Liver (tissue), 9 donors: ENCODE results near the gene FAM171A1. TPM values are rescaled to one million over a fixed set of nuclear protein-coding genes. Genes with fewer than 3 reads are reported as not detected.
"Not testable (repeated sequence)": the region's sequence is repeated elsewhere in the genome, so short reads cannot be mapped to it uniquely, and the experiment has no call there.

Source experiments
- DNase-seq: peaks from one replicate; pipeline ENCODE4 v3.0.0-alpha.2; 2017; ENCODE audit warnings: low spot score
- H3K27ac ChIP-seq, 2 donors: one replicate each; pipeline ENCODE4 v1.7.0; 2013; ENCODE audit warnings: inconsistent platforms in 2 of 2, low read length in 2 of 2, control low read depth in 1 of 2, low read depth in 1 of 2, mild to moderate bottlenecking in 1 of 2
- H3K27me3 ChIP-seq, 4 donors: one replicate each; pipeline versions ENCODE4 v1.6.1 to v1.7.0; 2013; ENCODE audit warnings: low read length in 3 of 4, inconsistent platforms in 1 of 4, mild to moderate bottlenecking in 1 of 4, moderate library complexity in 1 of 4; ENCODE audit not compliant: control insufficient read depth in 4 of 4, insufficient read depth in 4 of 4
- H3K36me3 ChIP-seq, 4 donors: one replicate each; pipeline versions ENCODE4 v1.6.1 to v1.7.0; 2013; ENCODE audit warnings: low read length in 3 of 4, mild to moderate bottlenecking in 3 of 4, low read depth in 1 of 4, moderate library complexity in 1 of 4; ENCODE audit not compliant: control insufficient read depth in 4 of 4, insufficient read depth in 3 of 4
- H3K4me1 ChIP-seq, 4 donors: one replicate each; pipeline versions ENCODE4 v1.6.1 to v1.7.0; 2013; ENCODE audit warnings: low read length in 3 of 4, mild to moderate bottlenecking in 3 of 4, moderate library complexity in 1 of 4; ENCODE audit not compliant: control insufficient read depth in 4 of 4, insufficient read depth in 4 of 4
- H3K4me3 ChIP-seq, 3 donors: one replicate each; pipeline versions ENCODE4 v1.6.1 to v1.7.0; 2013; ENCODE audit warnings: low read length in 3 of 3, control low read depth in 1 of 3, low read depth in 1 of 3, mild to moderate bottlenecking in 1 of 3
- H3K9ac ChIP-seq, 2 donors: one replicate each; pipeline ENCODE4 v1.7.0; 2013; ENCODE audit warnings: low read length in 2 of 2, mild to moderate bottlenecking in 2 of 2, moderate library complexity in 2 of 2, control low read depth in 1 of 2, low read depth in 1 of 2
- H3K9me3 ChIP-seq, 4 donors: one replicate each; pipeline versions ENCODE4 v1.6.1 to v1.7.0; 2013; ENCODE audit warnings: low read length in 3 of 4; ENCODE audit not compliant: control insufficient read depth in 4 of 4
- ATF3 ChIP-seq: IDR thresholded peaks from 2 replicates; pipeline ENCODE4 v1.6.1; 2016; ENCODE audit warnings: antibody characterized with exemption
- EGR1 ChIP-seq, 2 donors: IDR thresholded peaks; 2 replicates each; pipeline ENCODE4 v1.6.1; 2016 to 2018; ENCODE audit warnings: antibody characterized with exemption in 2 of 2, low read depth in 2 of 2
- FOXA1 ChIP-seq: IDR thresholded peaks from 2 replicates; pipeline ENCODE4 v1.6.1; 2016; ENCODE audit warnings: antibody characterized with exemption
- FOXA2 ChIP-seq: IDR thresholded peaks from 2 replicates; pipeline ENCODE4 v1.6.1; 2016; ENCODE audit warnings: antibody characterized with exemption
- GABPA ChIP-seq, 2 donors: IDR thresholded peaks in 1 of 2; conservative IDR thresholded peaks in 1 of 2; 2 replicates each; pipeline ENCODE4 v1.6.1; 2016; ENCODE audit warnings: antibody characterized with exemption in 2 of 2, mild to moderate bottlenecking in 1 of 2, moderate library complexity in 1 of 2
- HNF4A ChIP-seq, 2 donors: conservative IDR thresholded peaks; 2 replicates each; pipeline ENCODE4 v1.6.1; 2016; ENCODE audit warnings: antibody characterized with exemption in 2 of 2, mild to moderate bottlenecking in 2 of 2
- HNF4G ChIP-seq: IDR thresholded peaks from 2 replicates; pipeline ENCODE4 v1.6.1; 2016; ENCODE audit warnings: antibody characterized with exemption
- JUND ChIP-seq, 2 donors: IDR thresholded peaks; 2 replicates each; pipeline ENCODE4 v1.6.1; 2016; ENCODE audit warnings: antibody characterized with exemption in 2 of 2
- MAX ChIP-seq: IDR thresholded peaks from 2 replicates; pipeline ENCODE4 v1.6.1; 2016; ENCODE audit warnings: antibody characterized with exemption
- NR2F2 ChIP-seq: IDR thresholded peaks from 2 replicates; pipeline ENCODE4 v1.6.1; 2016; ENCODE audit warnings: antibody characterized with exemption
- RAD21 ChIP-seq, 2 donors: IDR thresholded peaks; 2 replicates each; pipeline ENCODE4 v1.6.1; 2016; ENCODE audit warnings: antibody characterized with exemption in 2 of 2, mild to moderate bottlenecking in 2 of 2
- REST ChIP-seq: IDR thresholded peaks from 2 replicates; pipeline ENCODE4 v1.6.1; 2016; ENCODE audit warnings: antibody characterized with exemption, mild to moderate bottlenecking
- RXRA ChIP-seq, 2 donors: IDR thresholded peaks; 2 replicates each; pipeline ENCODE4 v1.6.1; 2017 to 2018; ENCODE audit warnings: antibody characterized with exemption in 2 of 2, mild to moderate bottlenecking in 1 of 2
- TAF1 ChIP-seq: conservative IDR thresholded peaks from 2 replicates; pipeline ENCODE4 v1.6.1; 2016; ENCODE audit warnings: antibody characterized with exemption, mild to moderate bottlenecking
- YY1 ChIP-seq: IDR thresholded peaks from 2 replicates; pipeline ENCODE4 v1.6.1; 2016; ENCODE audit warnings: antibody characterized with exemption, mild to moderate bottlenecking
- ZBTB33 ChIP-seq: IDR thresholded peaks from 2 replicates; pipeline ENCODE4 v1.6.1; 2016; ENCODE audit warnings: antibody characterized with exemption
- WGBS: extraction: QIAGEN DNeasy Blood & Tissue Kit; methylation state at CpG from one replicate; pipeline ENCODE4 v1.1.7; 2013; 5-methylcytosine and 5-hydroxymethylcytosine counted together
- polyA plus RNA-seq, 2 donors: library from polyadenylated mRNA; stranded (reverse) in 1 of 2; unstranded in 1 of 2; fragments of 200-250 nt in 1 of 2; fragments of >200 nt in 1 of 2; fragmentation: Nextera tagmentation in 1 of 2; extraction: Ambion mirVana in 1 of 2; gene quantifications; one replicate each; pipeline versions ENCODE4 v1.2.1 to v1.2.3, GENCODE V29; 2013 to 2015
- total RNA-seq, 2 donors: library from RNA; depleted of rRNA; stranded (reverse); fragments of >200 nt; gene quantifications; one replicate each; pipeline ENCODE4 v1.2.3, GENCODE V29; 2014
- donor health status: healthy.
- donor health status: healthy.
- donor health status: healthy.
- donor health status: healthy.
- donor health status: healthy.

FAM171A1 gene
- total and polyA plus RNA-seq, 4 donors, result 2.5 to 10.2 (median 7.7) TPM

- TF ChIP-seq NR2F2 (no peak), JUND (IDR thresholded peaks at IDR 0.05) (no peak), GABPA (IDR thresholded peaks at IDR 0.05 in 1 of 2, conservative IDR thresholded peaks at IDR 0.05 in 1 of 2) (no peak), EGR1 (IDR thresholded peaks at IDR 0.05; ENCODE audit: low read depth in 2 of 2) (no peak), MAX (no peak), YY1 (no peak)
- H3K4me3 ChIP-seq, result no peak overlapping the region
- no peaks in the 10 kb centered on the region for H3K36me3 ChIP-seq
- no peaks in the 10 kb centered on the region for H3K27me3 ChIP-seq
- H3K4me1 ChIP-seq, result no peaks in the 10 kb centered on the region
- H3K9ac ChIP-seq, result no peak overlapping the region
- no peak overlapping the region for H3K27ac ChIP-seq
- no peaks in the 10 kb centered on the region for H3K9me3 ChIP-seq
- 79% methylated on average over 4 of the region's 4 CpGs for WGBS
- no peak for DNase-seq
Observed at GRCh38 chr10:15411010-15411409, 39.9 kb upstream of the FAM171A1 start.

GRCh38 chr10:15409350-15409749 is 38.3 kb upstream of the FAM171A1 start:
- WGBS, result 78% methylated on average over 2 of the region's 2 CpGs
- DNase-seq, H3K9me3 ChIP-seq, H3K4me1 ChIP-seq, H3K4me3 ChIP-seq, H3K9ac ChIP-seq, H3K36me3 ChIP-seq, H3K27ac ChIP-seq, H3K27me3 ChIP-seq: not testable (repeated sequence)

- H3K27ac ChIP-seq, result no peak overlapping the region
- H3K9me3 ChIP-seq, result peaks cover 0 to 1% (median under 1%) of the 10 kb centered on the region in 4 donors
- TF ChIP-seq HNF4G, result no peak
- TF ChIP-seq REST, result no peak
- TF ChIP-seq RXRA (IDR thresholded peaks at IDR 0.05), result no peak
- TF ChIP-seq JUND (IDR thresholded peaks at IDR 0.05), result no peak
- TF ChIP-seq HNF4A (conservative IDR thresholded peaks at IDR 0.05), result no peak
- DNase-seq, result no peak
- 77% methylated on average over 5 of the region's 5 CpGs for WGBS
- no peaks in the 10 kb centered on the region for H3K36me3 ChIP-seq
- no peaks in the 10 kb centered on the region for H3K4me1 ChIP-seq
- no peaks in the 10 kb centered on the region for H3K27me3 ChIP-seq
- no peak overlapping the region for H3K9ac ChIP-seq
- H3K4me3 ChIP-seq, result no peak overlapping the region
Observed at GRCh38 chr10:15408557-15408956, 37.5 kb upstream of the FAM171A1 start.

- Histone ChIP-seq H3K4me1 (no peaks in the 10 kb centered on the region), H3K36me3 (no peaks in the 10 kb centered on the region), H3K4me3 (no peak overlapping the region), H3K27ac (no peak overlapping the region), H3K9me3 (peaks cover 0 to 3% (median 3%) of the 10 kb centered on the region in 4 donors), H3K27me3 (no peaks in the 10 kb centered on the region), H3K9ac (no peak overlapping the region)
- WGBS, result 88% methylated on average over 3 of the region's 3 CpGs
- DNase-seq, result no peak
- no peak for TF ChIP-seq RAD21 (IDR thresholded peaks at IDR 0.05)
- no peak for TF ChIP-seq HNF4G
- no peak for TF ChIP-seq ATF3
- TF ChIP-seq EGR1 (IDR thresholded peaks at IDR 0.05; ENCODE audit: low read depth in 2 of 2), result no peak
- no peak for TF ChIP-seq FOXA1
- no peak for TF ChIP-seq TAF1
- TF ChIP-seq RXRA (IDR thresholded peaks at IDR 0.05), result no peak
- TF ChIP-seq ZBTB33, result no peak
- no peak for TF ChIP-seq GABPA (IDR thresholded peaks at IDR 0.05 in 1 of 2, conservative IDR thresholded peaks at IDR 0.05 in 1 of 2)
- TF ChIP-seq JUND (IDR thresholded peaks at IDR 0.05), result no peak
- TF ChIP-seq FOXA2, result no peak
- no peak for TF ChIP-seq NR2F2
Observed at GRCh38 chr10:15405319-15405718, 34.2 kb upstream of the FAM171A1 start.
